Endothelial cell of umbilical vein (primary cell): Measurements from ENCODE around the gene SIM2. TPM values are rescaled to one million over a fixed set of nuclear protein-coding genes. Genes with fewer than 3 reads are reported as not detected.

Experiments
- BruUV-seq: library from RNA; stranded (reverse); fragments of 400-500 nt; replicated peaks from 2 replicates; lab custom pipeline; 2021; lab: Mats Ljungman, UMichigan
- CTCF ChIA-PET: fragments of 300-600, 350-600 bp; sonication (Branson Sonifier 250); formaldehyde crosslinking; loops from one replicate; lab custom pipeline; 2021; ENCODE audit warnings: antibody characterized with exemption, inconsistent platforms; lab: Charles Lee
- POLR2A ChIA-PET: fragments of 300-600, 350-600 bp; sonication (Branson Sonifier 250); formaldehyde crosslinking; loops from one replicate; lab custom pipeline; 2021; ENCODE audit warnings: antibody characterized with exemption, inconsistent platforms; lab: Charles Lee
- DNase-seq: peaks from one replicate; pipeline ENCODE4 v3.0.0-alpha.2; 2011; ENCODE audit warnings: low read depth, low spot score
- FAIRE-seq: peaks from 2 replicates; lab custom pipeline; 2011; peaks lifted over from hg19 to GRCh38; lab: Jason Lieb, UNC
- H2AFZ ChIP-seq: 2 replicates; pipeline ENCODE4 v1.6.0; 2012; ENCODE audit warnings: low read depth, low read length, control low read depth, inconsistent platforms
- H3K27ac ChIP-seq: 2 replicates; pipeline ENCODE4 v1.5.1; 2011; ENCODE audit warnings: low read depth, mild to moderate bottlenecking, control low read depth, low read length, moderate library complexity; ENCODE audit not compliant: insufficient read depth
- H3K27me3 ChIP-seq, 2 experiments: 2 replicates each; pipeline versions ENCODE4 v1.6.0 to v1.6.1; 2011; ENCODE audit warnings: low read length in 2 of 2, mixed read lengths in 1 of 2; ENCODE audit not compliant: control insufficient read depth in 2 of 2, insufficient read depth in 2 of 2
- H3K36me3 ChIP-seq, 2 experiments: 2 replicates in 1 of 2; 3 replicates in 1 of 2; pipeline ENCODE4 v1.5.1; 2011; ENCODE audit warnings: low read length in 2 of 2, mild to moderate bottlenecking in 1 of 2, moderate library complexity in 1 of 2; ENCODE audit not compliant: control insufficient read depth in 2 of 2, insufficient read depth in 2 of 2; ENCODE audit errors: extremely low read depth in 1 of 2
- H3K4me1 ChIP-seq: 3 replicates; pipeline ENCODE4 v1.5.1; 2011; ENCODE audit warnings: mild to moderate bottlenecking, low read length; ENCODE audit not compliant: control insufficient read depth, insufficient read depth; ENCODE audit errors: extremely low read depth
- H3K4me2 ChIP-seq: 2 replicates; pipeline ENCODE4 v1.6.1; 2011; ENCODE audit warnings: low read length, control low read depth, mixed read lengths; ENCODE audit not compliant: insufficient read depth
- H3K4me3 ChIP-seq, 3 experiments: fragments of 200-600 bp in 1 of 3; sonication (generic), shearing (Covaris generic) in 1 of 3; replicated peaks in 1 of 3; 2 replicates each; pipeline ENCODE4 v1.5.1; 2011 to 2016; ENCODE audit warnings: control low read depth in 3 of 3, low read length in 3 of 3, mild to moderate bottlenecking in 2 of 3, inconsistent platforms in 1 of 3, low read depth in 1 of 3, moderate library complexity in 1 of 3; ENCODE audit not compliant: insufficient read depth in 1 of 3
- H3K79me2 ChIP-seq: 2 replicates; pipeline ENCODE4 v1.6.0; 2012; ENCODE audit warnings: low read length, inconsistent platforms; ENCODE audit not compliant: control insufficient read depth, insufficient read depth
- H3K9ac ChIP-seq: replicated peaks from 2 replicates; pipeline ENCODE3; 2011; ENCODE audit warnings: low read length, control low read depth; ENCODE audit not compliant: insufficient read depth; ENCODE audit errors: extremely low read depth
- H3K9me1 ChIP-seq: replicated peaks from 3 replicates; pipeline ENCODE4 v1.6.0; 2011; ENCODE audit warnings: mild to moderate bottlenecking, low read length; ENCODE audit not compliant: control insufficient read depth, insufficient read depth; ENCODE audit errors: extremely low read depth
- H3K9me3 ChIP-seq: replicated peaks from 2 replicates; pipeline ENCODE4 v1.5.1; 2012; ENCODE audit warnings: low read length, inconsistent platforms; ENCODE audit not compliant: control insufficient read depth, insufficient read depth
- H4K20me1 ChIP-seq: replicated peaks from 2 replicates; pipeline ENCODE3; 2011; ENCODE audit warnings: mild to moderate bottlenecking, low read length; ENCODE audit not compliant: control insufficient read depth, insufficient read depth; ENCODE audit errors: extremely low read depth
- EZH2 ChIP-seq: IDR thresholded peaks from 2 replicates; pipeline ENCODE4 v1.6.1; 2012; ENCODE audit warnings: borderline replicate concordance, low read depth, mild to moderate bottlenecking, moderate library complexity, low read length, inconsistent platforms; ENCODE audit not compliant: severe bottlenecking
- FOS ChIP-seq: IDR thresholded peaks from 2 replicates; pipeline ENCODE4 v1.6.1; 2011; ENCODE audit warnings: mild to moderate bottlenecking, low read length, moderate library complexity, borderline replicate concordance; ENCODE audit not compliant: insufficient read depth
- GATA2 ChIP-seq: IDR thresholded peaks from 2 replicates; pipeline ENCODE4 v1.7.0; 2011; ENCODE audit warnings: low read depth, mild to moderate bottlenecking, moderate library complexity, mixed read lengths, low read length; ENCODE audit not compliant: insufficient read length, insufficient read depth
- JUN ChIP-seq: IDR thresholded peaks from 2 replicates; pipeline ENCODE4 v1.6.1; 2011; ENCODE audit warnings: borderline replicate concordance, low read depth; ENCODE audit not compliant: insufficient read length, insufficient read depth
- MYC ChIP-seq: IDR thresholded peaks from one replicate; pipeline ENCODE4 v1.6.1; 2011; ENCODE audit warnings: mild to moderate bottlenecking, low read depth, low read length
- POLR2A ChIP-seq: IDR thresholded peaks from 2 replicates; pipeline ENCODE4 v1.6.1; 2012; ENCODE audit warnings: low read depth, mild to moderate bottlenecking, control low read depth, low read length
- POLR2AphosphoS5 ChIP-seq: IDR thresholded peaks from 2 replicates; pipeline ENCODE4 v1.6.1; 2012; ENCODE audit warnings: low read depth, mild to moderate bottlenecking, control low read depth, low read length, moderate library complexity; ENCODE audit not compliant: insufficient read depth
- dilution Hi-C: fragments of 300-500 bp; cut with MboI; formaldehyde crosslinking; loops from one replicate; pipeline ENCODE4 v1.15.0; 2019; ENCODE audit warnings: low sequenced_read_pairs; ENCODE audit not compliant: extremely low pct_ligation_motif_present
- intact Hi-C: fragments of 100-400 bp; cut with micrococcal nuclease; formaldehyde crosslinking; loops from one replicate; pipeline ENCODE4 v1.10.0; 2022
- polyA plus RNA-seq, 4 experiments: library from polyadenylated mRNA; depleted of rRNA in 3 of 4; stranded (reverse) in 3 of 4; unstranded in 1 of 4; fragments of >200 nt; gene quantifications; 2 replicates each; pipeline versions ENCODE4 v1.2.1 to v1.2.3, GENCODE V29; 2011 to 2012; ENCODE audit warnings: missing spikeins in 1 of 4
- total RNA-seq: library from RNA; stranded (reverse); gene quantifications from 2 replicates; pipeline ENCODE4 v1.2.3, GENCODE V29; 2021
- TF ChIP-seq, protein P1 (sequence below): IDR thresholded peaks from 2 replicates; pipeline ENCODE4 v1.6.1; 2011; ENCODE audit not compliant: insufficient read depth, insufficient read length
- TF ChIP-seq, protein P2 (sequence below), 2 donors: IDR thresholded peaks; 1 replicate in 1 of 2; 2 replicates in 1 of 2; pipeline ENCODE4 v1.5.1; 2011; ENCODE audit warnings: low read length in 2 of 2, mild to moderate bottlenecking in 2 of 2, moderate library complexity in 2 of 2, control low read depth in 1 of 2, inconsistent platforms in 1 of 2, low read depth in 1 of 2; ENCODE audit not compliant: insufficient read depth in 1 of 2; ENCODE audit errors: extremely low read depth in 1 of 2

The SIM2 gene
- total and polyA plus RNA-seq, 2 donors (not counting 3 experiments of a cell fraction or from before 2014, with no cell fraction given), result not detected

DNA sequence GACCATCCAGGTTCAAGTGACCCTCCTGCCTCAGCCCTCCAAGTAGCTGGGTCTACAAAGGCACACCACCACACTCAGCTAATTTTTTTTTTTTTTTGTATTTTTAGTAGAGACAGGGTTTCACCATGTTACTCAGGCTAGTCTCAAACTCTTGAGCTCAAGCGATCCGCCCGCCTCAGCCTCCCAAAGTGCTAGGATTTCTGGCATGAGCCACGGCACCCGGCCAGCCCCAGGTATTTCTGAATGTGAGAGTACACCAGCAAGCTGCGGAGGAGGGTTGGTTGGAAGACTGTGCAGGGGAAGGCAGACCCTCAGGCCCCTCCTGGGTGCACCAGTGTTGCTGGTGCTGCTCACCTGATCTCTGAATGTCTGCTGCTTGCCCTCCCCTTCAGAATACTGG lies 33.1 kb upstream of the SIM2 start:
- Histone ChIP-seq H4K20me1 (no peaks in the 10 kb centered on the region), H3K4me3 (no peak overlapping the region), H3K9ac (no peak overlapping the region), H3K27me3 (peaks cover 11 to 22% of the 10 kb centered on the region in 2 experiments), H3K27ac (no peak overlapping the region), H2AFZ (no peak overlapping the region), H3K79me2 (no peaks in the 10 kb centered on the region), H3K9me1 (no peaks in the 10 kb centered on the region), H3K4me2 (no peak overlapping the region), H3K9me3 (no peaks in the 10 kb centered on the region), H3K36me3 (no peaks in the 10 kb centered on the region), H3K4me1 (no peaks in the 10 kb centered on the region)
- no TSS peak for BruUV-seq
- DNase-seq, result no peak
- TF ChIP-seq, protein P1, sequence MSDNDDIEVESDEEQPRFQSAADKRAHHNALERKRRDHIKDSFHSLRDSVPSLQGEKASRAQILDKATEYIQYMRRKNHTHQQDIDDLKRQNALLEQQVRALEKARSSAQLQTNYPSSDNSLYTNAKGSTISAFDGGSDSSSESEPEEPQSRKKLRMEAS, result no peak
- TF ChIP-seq POLR2AphosphoS5 (no peak), GATA2 (no peak), FOS (no peak), MYC (no peak), POLR2A (no peak), EZH2 (no peak), JUN (no peak)
- TF ChIP-seq, protein P2, sequence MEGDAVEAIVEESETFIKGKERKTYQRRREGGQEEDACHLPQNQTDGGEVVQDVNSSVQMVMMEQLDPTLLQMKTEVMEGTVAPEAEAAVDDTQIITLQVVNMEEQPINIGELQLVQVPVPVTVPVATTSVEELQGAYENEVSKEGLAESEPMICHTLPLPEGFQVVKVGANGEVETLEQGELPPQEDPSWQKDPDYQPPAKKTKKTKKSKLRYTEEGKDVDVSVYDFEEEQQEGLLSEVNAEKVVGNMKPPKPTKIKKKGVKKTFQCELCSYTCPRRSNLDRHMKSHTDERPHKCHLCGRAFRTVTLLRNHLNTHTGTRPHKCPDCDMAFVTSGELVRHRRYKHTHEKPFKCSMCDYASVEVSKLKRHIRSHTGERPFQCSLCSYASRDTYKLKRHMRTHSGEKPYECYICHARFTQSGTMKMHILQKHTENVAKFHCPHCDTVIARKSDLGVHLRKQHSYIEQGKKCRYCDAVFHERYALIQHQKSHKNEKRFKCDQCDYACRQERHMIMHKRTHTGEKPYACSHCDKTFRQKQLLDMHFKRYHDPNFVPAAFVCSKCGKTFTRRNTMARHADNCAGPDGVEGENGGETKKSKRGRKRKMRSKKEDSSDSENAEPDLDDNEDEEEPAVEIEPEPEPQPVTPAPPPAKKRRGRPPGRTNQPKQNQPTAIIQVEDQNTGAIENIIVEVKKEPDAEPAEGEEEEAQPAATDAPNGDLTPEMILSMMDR (IDR thresholded peaks at IDR 0.05; ENCODE audit: extremely low read depth in 1 of 2, insufficient read depth in 1 of 2, low read depth in 1 of 2, low read length in 2 of 2), result no peak
- intact Hi-C loops (no loop called here), dilution Hi-C loops (no loop called here)
- no peak for FAIRE-seq
- ChIA-PET POLR2A (no interaction called here), CTCF (interaction anchor here (9.9 kb wide), 1 partner anchor 35 kb away, joined by 107 read pairs; no protein-coding TSS in a partner anchor)
